GM12864 (cell line): ENCODE data around the gene HBS1L.

ENCODE experiments used
- DNase-seq: peaks from one replicate; pipeline ENCODE4 v3.0.0-alpha.2; 2011; ENCODE audit warnings: low read depth
- H3K4me3 ChIP-seq: 2 replicates; pipeline ENCODE4 v1.5.1; 2011; ENCODE audit warnings: mild to moderate bottlenecking, low read depth, low read length, control low read depth
- CTCF ChIP-seq: IDR thresholded peaks from 2 replicates; pipeline ENCODE4 v1.5.1; 2011; ENCODE audit warnings: low read depth, mild to moderate bottlenecking, moderate library complexity, low read length, control low read depth, inconsistent platforms; ENCODE audit errors: missing control alignments

Gene HBS1L

DNA sequence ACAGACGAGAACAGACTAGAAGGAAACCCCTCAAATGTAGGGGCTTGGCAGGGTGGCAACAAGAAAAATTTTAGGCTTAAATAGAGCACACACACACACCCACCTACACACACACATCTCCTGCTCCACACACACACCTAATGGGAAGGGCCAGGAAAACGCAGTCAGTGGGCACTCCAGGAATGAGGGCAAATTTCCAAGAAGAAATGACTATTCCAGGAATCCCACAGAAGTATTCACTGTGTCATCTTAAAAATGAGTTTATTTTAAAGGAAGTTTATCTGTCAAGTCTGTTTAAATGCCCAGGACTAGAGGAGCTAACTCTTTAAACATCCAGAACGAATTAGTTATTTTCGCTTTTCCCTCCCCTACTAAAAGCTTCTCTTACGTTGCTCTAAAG, 117.7 kb downstream of the HBS1L start:
- no peak overlapping the region for H3K4me3 ChIP-seq
- no peak for DNase-seq
- TF ChIP-seq CTCF, result no peak

- no peak overlapping the region for H3K4me3 ChIP-seq
- DNase-seq, result no peak
- no peak for TF ChIP-seq CTCF
These were observed 118.1 kb downstream of the HBS1L start for GRCh38 chr6:134936476-134936875.

DNA sequence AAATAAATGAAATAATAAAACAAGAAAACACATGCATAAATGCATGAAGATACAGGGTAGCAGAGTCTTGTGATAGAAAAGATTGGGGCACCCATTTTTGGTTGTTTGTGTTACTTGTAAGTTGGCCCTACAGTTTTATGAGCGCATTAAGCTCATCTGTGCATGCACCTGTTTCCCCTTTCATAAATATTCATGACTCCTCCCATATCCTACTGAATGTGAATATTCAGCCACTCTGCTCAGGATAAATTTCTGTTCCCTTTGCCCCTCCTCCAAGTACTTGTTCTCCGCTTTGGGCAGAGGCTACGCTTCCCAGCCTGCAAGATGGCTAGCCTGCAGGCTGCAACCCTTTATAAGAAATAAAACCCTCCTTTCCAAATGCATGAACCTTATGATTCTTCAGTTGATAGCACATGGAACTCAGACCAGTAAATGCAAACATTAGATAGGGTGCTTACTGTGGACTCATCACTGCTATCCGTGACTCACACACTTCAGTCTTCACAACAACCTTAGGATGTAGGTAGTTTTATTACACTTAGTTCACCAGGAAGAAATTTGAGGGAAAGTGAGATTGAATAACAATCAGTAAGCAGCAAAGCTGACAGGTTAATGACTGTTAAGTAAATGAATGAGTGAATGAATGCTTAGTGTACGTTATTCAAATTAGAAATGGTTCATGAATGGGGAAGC, 119.7 kb downstream of the HBS1L start:
- no peak for DNase-seq
- no peak for TF ChIP-seq CTCF
- no peak overlapping the region for H3K4me3 ChIP-seq

DNA sequence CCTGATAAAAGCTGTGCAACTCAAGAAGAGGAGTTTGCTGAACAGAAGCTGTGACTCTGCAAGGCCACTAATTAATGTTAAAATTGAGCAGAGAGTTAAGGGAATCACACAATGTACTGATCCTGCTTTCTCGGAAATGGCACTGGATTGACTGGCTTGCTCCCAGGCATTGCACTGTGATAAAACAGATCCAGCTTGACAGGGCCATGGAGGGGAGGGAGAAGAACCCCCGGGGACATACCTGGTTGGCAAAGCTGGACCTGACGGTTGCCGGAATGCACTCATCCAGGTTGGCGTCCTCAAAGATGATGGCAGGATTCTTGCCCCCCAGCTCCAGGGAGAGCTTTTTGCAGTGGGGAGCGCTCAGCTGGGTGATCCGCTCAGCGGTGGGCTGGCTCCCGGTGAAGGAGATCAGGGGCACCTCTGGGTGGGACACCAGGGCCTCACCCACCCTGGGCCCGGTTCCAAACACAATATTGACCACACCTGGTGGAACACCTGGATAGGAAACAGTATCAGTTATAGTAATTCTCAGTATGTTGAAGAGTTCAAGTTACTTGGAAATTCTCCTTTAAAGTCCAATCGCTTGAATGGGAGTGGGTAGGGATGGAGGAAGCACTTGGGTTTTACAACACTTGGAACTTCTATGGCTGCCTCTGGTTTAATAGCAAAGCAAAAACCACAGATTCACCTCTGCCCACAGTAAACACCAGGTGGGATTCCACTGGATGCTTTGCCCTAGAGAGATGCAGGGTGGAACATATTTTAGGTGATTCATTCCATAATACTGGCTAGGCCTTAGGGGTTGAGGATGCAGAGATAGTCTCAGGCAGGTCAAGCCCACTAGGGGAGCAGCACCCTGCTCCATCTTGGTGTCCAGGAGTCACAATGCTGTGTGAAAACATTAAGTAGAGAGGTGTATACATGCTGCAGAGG, 121.8 kb downstream of the HBS1L start:
- no peak overlapping the region for H3K4me3 ChIP-seq
- no peak for TF ChIP-seq CTCF
- no peak for DNase-seq

GRCh38 chr6:134932098-134932497, 122.5 kb downstream of the HBS1L start:
- no peak for DNase-seq
- H3K4me3 ChIP-seq, result no peak overlapping the region
- TF ChIP-seq CTCF, result no peak

DNA sequence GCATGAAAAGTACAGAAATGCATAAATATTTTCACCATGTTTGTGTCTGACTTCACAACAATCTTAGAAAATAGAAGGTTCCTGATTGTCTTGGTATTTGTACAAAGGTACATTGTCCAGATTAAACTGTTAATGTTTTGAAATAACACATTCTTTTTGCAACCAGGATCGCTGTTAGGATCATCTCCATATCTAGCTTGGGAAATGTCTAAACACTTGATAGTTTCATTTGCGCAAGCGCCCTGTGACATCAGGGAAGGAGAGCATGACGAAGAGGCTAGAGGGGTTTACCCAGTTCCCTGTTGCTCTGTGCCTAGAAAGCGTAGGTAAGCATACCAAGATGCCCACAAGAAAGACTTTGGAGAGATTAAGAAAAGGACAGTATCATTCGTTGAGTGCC, 124.2 kb downstream of the HBS1L start:
- no peak overlapping the region for H3K4me3 ChIP-seq
- no peak for TF ChIP-seq CTCF
- DNase-seq, result no peak
